K562 (cell line): ENCODE data around the gene SFI1. TPM values are rescaled to one million over a fixed set of nuclear protein-coding genes. Genes with fewer than 3 reads are reported as not detected.

Experiments
- CEBPG ChIP-seq, 3 experiments: fragments of 200-800 bp in 1 of 3; sonication (Bioruptor generic) in 1 of 3; sonication (generic) in 1 of 3; formaldehyde crosslinking in 1 of 3; IDR thresholded peaks in 2 of 3; conservative IDR thresholded peaks in 1 of 3; 2 replicates each; pipeline versions ENCODE4 v1.6.1 to v1.8.0; 2016 to 2022; ENCODE audit warnings: missing compliant biosample characterization in 2 of 3, missing genetic modification characterization in 2 of 3, mild to moderate bottlenecking in 1 of 3, missing genetic modification reagents in 1 of 3
- ELF1 ChIP-seq: fragments of 200-800 bp; sonication (Bioruptor generic); IDR thresholded peaks from 2 replicates; pipeline ENCODE4 v1.6.1; 2016; ENCODE audit warnings: missing genetic modification characterization, missing compliant biosample characterization
- FOXM1 ChIP-seq, 2 experiments: fragments of 450-650 bp in 1 of 2; sonication (generic) in 1 of 2; formaldehyde crosslinking in 1 of 2; IDR thresholded peaks; 2 replicates each; pipeline versions ENCODE4 v1.6.1 to v1.9.0; 2017 to 2022; ENCODE audit warnings: low read depth in 2 of 2, mild to moderate bottlenecking in 2 of 2, missing genetic modification reagents in 1 of 2, moderate library complexity in 1 of 2
- RAD51 ChIP-seq: fragments of 450-650 bp; IDR thresholded peaks from 2 replicates; pipeline ENCODE4 v1.7.1; 2016; ENCODE audit warnings: low read depth, mild to moderate bottlenecking, borderline replicate concordance
- RBM25 ChIP-seq: fragments of 200-400 bp; formaldehyde crosslinking; IDR thresholded peaks from 2 replicates; pipeline ENCODE4 v1.6.1; 2018; ENCODE audit warnings: low read length, low read depth, moderate library complexity; ENCODE audit not compliant: severe bottlenecking
- SIX5 ChIP-seq, 2 experiments: IDR thresholded peaks; 2 replicates each; pipeline ENCODE4 v1.6.1; 2011; ENCODE audit warnings: low read length in 2 of 2, borderline replicate concordance in 1 of 2, low read depth in 1 of 2, mild to moderate bottlenecking in 1 of 2, moderate library complexity in 1 of 2; ENCODE audit not compliant: insufficient read depth in 1 of 2
- SMAD3 ChIP-seq: fragments of 450-650 bp; formaldehyde crosslinking; conservative IDR thresholded peaks from 2 replicates; pipeline ENCODE4 v1.4.0; 2020; ENCODE audit warnings: mild to moderate bottlenecking
- ZNF695 ChIP-seq: fragments of 450-650 bp; formaldehyde crosslinking; IDR thresholded peaks from 2 replicates; pipeline ENCODE4 v1.4.0; 2020; ENCODE audit warnings: mild to moderate bottlenecking, moderate library complexity
- ZNF75A ChIP-seq: fragments of 450-650 bp; formaldehyde crosslinking; IDR thresholded peaks from 2 replicates; pipeline ENCODE4 v1.4.0; 2020; ENCODE audit warnings: mild to moderate bottlenecking
- polyA plus RNA-seq, 8 experiments: library from polyadenylated mRNA; depleted of rRNA in 4 of 8; stranded (reverse) in 5 of 8; unstranded in 3 of 8; fragments of >200 nt; fragmentation: Nextera tagmentation in 2 of 8; fragmentation: Illumina TruSeq in 1 of 8; extraction: Ambion mirVana in 2 of 8; extraction: Trizol in 1 of 8; gene quantifications; 2 replicates each; pipeline versions ENCODE4 v1.2.1 to v1.2.3, GENCODE V29; 2011 to 2014; ENCODE audit warnings: inconsistent platforms in 1 of 8, missing spikeins in 1 of 8
- total RNA-seq, 7 experiments: library from RNA; depleted of rRNA in 6 of 7; stranded (reverse); fragments of >200 nt in 6 of 7; fragmentation: Illumina TruSeq in 2 of 7; extraction: Trizol in 2 of 7; gene quantifications; 2 replicates each; pipeline versions ENCODE4 v1.2.1 to v1.2.3, GENCODE V29; 2011 to 2021; ENCODE audit warnings: low replicate concordance in 1 of 7
- TF ChIP-seq, protein P1 (sequence below): fragments of 250-450 bp; sonication (Bioruptor Pico); IDR thresholded peaks from 2 replicates; pipeline ENCODE4 v1.9.0; 2021; ENCODE audit warnings: mild to moderate bottlenecking
- TF ChIP-seq, protein P2 (sequence below): sonication (generic); formaldehyde crosslinking; IDR thresholded peaks from 2 replicates; pipeline ENCODE4 v1.8.1; 2022; ENCODE audit warnings: missing genetic modification reagents
- TF ChIP-seq, protein P3 (sequence below), 2 experiments: fragments of 450-650 bp in 1 of 2; sonication (generic) in 1 of 2; formaldehyde crosslinking in 1 of 2; IDR thresholded peaks in 1 of 2; conservative IDR thresholded peaks in 1 of 2; 2 replicates each; pipeline versions ENCODE4 v1.6.1 to v1.8.1; 2016 to 2023; ENCODE audit warnings: mild to moderate bottlenecking in 2 of 2, moderate library complexity in 2 of 2, inconsistent platforms in 1 of 2, missing genetic modification reagents in 1 of 2
- TF ChIP-seq, protein P4 (sequence below): fragments of 150-350 bp; IDR thresholded peaks from 2 replicates; pipeline ENCODE4 v1.6.1; 2014; ENCODE audit warnings: low read depth, mild to moderate bottlenecking, low read length, borderline replicate concordance
- TF ChIP-seq, protein P5 (sequence below), 2 experiments: fragments of 450-650 bp; IDR thresholded peaks; 2 replicates each; pipeline ENCODE4 v1.6.1; 2018; ENCODE audit warnings: mild to moderate bottlenecking in 2 of 2, low read depth in 1 of 2; ENCODE audit not compliant: partially characterized antibody in 2 of 2

The SFI1 gene
- total and polyA plus RNA-seq, 9 of the 15 experiments (the other 6 are each of a cell fraction or from before 2014, with no cell fraction given), result 3.0 to 25.6 (median 14.1) TPM

DNA sequence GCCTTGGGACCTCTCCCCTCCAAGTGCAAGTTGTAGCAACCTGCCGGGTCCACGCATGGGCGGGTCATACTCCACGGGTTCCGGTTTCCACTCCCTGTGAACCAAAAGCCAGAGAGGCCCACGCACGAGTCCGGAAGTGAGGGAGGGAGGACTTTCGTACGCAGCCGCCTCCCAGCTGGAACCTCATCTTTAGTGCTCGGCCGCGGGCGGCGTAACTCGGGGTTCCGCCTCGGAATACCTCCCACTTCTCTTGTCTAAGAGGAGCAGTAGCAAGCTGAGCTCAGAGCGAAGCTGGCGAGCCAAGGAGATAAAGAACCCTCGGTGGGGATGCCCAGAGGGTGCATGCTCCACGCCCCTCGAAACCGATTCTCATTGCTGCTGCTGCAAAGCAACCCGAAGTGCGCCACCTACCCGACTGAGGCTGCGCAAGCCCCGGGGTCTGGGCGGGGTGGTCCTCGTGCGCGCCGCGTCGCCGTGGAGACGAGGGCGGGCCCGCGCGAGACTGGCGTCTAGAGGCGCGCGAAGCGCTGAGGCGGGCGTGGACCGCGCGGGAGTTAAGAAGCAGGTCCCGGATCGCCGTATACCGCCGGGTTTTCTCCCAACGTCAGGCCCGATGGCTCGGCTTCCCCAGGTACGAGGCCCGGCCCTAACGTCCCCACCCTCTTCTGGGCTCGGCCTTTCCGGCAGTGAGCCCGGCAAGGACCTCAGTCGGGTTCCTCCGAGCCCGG, at the start of gene SFI1 (continued):
- TF ChIP-seq SMAD3 (CRISPR knock-in tag), result no peak
- no peak for TF ChIP-seq ZNF695 (CRISPR knock-in tag)
- no peak for TF ChIP-seq ZNF75A (CRISPR knock-in tag)
- TF ChIP-seq, protein P1, sequence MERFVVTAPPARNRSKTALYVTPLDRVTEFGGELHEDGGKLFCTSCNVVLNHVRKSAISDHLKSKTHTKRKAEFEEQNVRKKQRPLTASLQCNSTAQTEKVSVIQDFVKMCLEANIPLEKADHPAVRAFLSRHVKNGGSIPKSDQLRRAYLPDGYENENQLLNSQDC, result no peak
- TF ChIP-seq, protein P2, sequence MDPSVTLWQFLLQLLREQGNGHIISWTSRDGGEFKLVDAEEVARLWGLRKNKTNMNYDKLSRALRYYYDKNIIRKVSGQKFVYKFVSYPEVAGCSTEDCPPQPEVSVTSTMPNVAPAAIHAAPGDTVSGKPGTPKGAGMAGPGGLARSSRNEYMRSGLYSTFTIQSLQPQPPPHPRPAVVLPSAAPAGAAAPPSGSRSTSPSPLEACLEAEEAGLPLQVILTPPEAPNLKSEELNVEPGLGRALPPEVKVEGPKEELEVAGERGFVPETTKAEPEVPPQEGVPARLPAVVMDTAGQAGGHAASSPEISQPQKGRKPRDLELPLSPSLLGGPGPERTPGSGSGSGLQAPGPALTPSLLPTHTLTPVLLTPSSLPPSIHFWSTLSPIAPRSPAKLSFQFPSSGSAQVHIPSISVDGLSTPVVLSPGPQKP (CRISPR knock-in tag), result no peak
- TF ChIP-seq, protein P3, sequence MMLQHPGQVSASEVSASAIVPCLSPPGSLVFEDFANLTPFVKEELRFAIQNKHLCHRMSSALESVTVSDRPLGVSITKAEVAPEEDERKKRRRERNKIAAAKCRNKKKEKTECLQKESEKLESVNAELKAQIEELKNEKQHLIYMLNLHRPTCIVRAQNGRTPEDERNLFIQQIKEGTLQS (IDR thresholded peaks at IDR 0.05), result no peak
- TF ChIP-seq, protein P3 (CRISPR knock-in tag; conservative IDR thresholded peaks at IDR 0.05), result no peak
- TF ChIP-seq, protein P4, sequence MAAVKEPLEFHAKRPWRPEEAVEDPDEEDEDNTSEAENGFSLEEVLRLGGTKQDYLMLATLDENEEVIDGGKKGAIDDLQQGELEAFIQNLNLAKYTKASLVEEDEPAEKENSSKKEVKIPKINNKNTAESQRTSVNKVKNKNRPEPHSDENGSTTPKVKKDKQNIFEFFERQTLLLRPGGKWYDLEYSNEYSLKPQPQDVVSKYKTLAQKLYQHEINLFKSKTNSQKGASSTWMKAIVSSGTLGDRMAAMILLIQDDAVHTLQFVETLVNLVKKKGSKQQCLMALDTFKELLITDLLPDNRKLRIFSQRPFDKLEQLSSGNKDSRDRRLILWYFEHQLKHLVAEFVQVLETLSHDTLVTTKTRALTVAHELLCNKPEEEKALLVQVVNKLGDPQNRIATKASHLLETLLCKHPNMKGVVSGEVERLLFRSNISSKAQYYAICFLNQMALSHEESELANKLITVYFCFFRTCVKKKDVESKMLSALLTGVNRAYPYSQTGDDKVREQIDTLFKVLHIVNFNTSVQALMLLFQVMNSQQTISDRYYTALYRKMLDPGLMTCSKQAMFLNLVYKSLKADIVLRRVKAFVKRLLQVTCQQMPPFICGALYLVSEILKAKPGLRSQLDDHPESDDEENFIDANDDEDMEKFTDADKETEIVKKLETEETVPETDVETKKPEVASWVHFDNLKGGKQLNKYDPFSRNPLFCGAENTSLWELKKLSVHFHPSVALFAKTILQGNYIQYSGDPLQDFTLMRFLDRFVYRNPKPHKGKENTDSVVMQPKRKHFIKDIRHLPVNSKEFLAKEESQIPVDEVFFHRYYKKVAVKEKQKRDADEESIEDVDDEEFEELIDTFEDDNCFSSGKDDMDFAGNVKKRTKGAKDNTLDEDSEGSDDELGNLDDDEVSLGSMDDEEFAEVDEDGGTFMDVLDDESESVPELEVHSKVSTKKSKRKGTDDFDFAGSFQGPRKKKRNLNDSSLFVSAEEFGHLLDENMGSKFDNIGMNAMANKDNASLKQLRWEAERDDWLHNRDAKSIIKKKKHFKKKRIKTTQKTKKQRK, result no peak
- no peak for TF ChIP-seq RAD51
- TF ChIP-seq, protein P5, sequence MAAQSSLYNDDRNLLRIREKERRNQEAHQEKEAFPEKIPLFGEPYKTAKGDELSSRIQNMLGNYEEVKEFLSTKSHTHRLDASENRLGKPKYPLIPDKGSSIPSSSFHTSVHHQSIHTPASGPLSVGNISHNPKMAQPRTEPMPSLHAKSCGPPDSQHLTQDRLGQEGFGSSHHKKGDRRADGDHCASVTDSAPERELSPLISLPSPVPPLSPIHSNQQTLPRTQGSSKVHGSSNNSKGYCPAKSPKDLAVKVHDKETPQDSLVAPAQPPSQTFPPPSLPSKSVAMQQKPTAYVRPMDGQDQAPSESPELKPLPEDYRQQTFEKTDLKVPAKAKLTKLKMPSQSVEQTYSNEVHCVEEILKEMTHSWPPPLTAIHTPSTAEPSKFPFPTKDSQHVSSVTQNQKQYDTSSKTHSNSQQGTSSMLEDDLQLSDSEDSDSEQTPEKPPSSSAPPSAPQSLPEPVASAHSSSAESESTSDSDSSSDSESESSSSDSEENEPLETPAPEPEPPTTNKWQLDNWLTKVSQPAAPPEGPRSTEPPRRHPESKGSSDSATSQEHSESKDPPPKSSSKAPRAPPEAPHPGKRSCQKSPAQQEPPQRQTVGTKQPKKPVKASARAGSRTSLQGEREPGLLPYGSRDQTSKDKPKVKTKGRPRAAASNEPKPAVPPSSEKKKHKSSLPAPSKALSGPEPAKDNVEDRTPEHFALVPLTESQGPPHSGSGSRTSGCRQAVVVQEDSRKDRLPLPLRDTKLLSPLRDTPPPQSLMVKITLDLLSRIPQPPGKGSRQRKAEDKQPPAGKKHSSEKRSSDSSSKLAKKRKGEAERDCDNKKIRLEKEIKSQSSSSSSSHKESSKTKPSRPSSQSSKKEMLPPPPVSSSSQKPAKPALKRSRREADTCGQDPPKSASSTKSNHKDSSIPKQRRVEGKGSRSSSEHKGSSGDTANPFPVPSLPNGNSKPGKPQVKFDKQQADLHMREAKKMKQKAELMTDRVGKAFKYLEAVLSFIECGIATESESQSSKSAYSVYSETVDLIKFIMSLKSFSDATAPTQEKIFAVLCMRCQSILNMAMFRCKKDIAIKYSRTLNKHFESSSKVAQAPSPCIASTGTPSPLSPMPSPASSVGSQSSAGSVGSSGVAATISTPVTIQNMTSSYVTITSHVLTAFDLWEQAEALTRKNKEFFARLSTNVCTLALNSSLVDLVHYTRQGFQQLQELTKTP (IDR thresholded peaks at IDR 0.05; ENCODE audit: low read depth in 1 of 2, partially characterized antibody in 2 of 2), result no peak
- no peak for TF ChIP-seq FOXM1 (IDR thresholded peaks at IDR 0.05; ENCODE audit: low read depth)
- TF ChIP-seq FOXM1 (CRISPR knock-in tag; IDR thresholded peaks at IDR 0.05; ENCODE audit: low read depth), result no peak
- peak; percentile 38 for TF ChIP-seq RBM25
- TF ChIP-seq ELF1 (tag), result peak; percentile 76
- TF ChIP-seq CEBPG (CRISPR knock-in tag; IDR thresholded peaks at IDR 0.05), result no peak
- no peak for TF ChIP-seq CEBPG (tag; conservative IDR thresholded peaks at IDR 0.05 in 1 of 2, IDR thresholded peaks at IDR 0.05 in 1 of 2)
- TF ChIP-seq SIX5 (IDR thresholded peaks at IDR 0.05; ENCODE audit: borderline replicate concordance in 1 of 2, insufficient read depth in 1 of 2, low read depth in 1 of 2, low read length in 2 of 2), result no peak
